MM.1S (cell line): ENCODE results near the gene RAB23.

Experiments
- DNase-seq: peaks from one replicate; pipeline ENCODE4 v3.0.0-alpha.2; 2015
- H2AFZ ChIP-seq: fragments of 300-600 bp; sonication (generic); 2 replicates; pipeline ENCODE4 v1.6.0; 2016; ENCODE audit warnings: antibody characterized with exemption, low read length
- H3F3A ChIP-seq: fragments of 300-600 bp; sonication (generic); 2 replicates; pipeline ENCODE4 v1.6.1; 2016; ENCODE audit warnings: mild to moderate bottlenecking, antibody characterized with exemption, low read length, moderate library complexity, mixed read lengths; ENCODE audit not compliant: insufficient read depth
- H3K27ac ChIP-seq: fragments of 300-600 bp; sonication (generic); 2 replicates; pipeline ENCODE4 v1.5.1; 2016; ENCODE audit warnings: mild to moderate bottlenecking, low read length
- H3K27me3 ChIP-seq: fragments of 300-600 bp; sonication (generic); replicated peaks from 2 replicates; pipeline ENCODE4 v1.6.0; 2016; ENCODE audit warnings: low read length; ENCODE audit not compliant: insufficient read depth
- H3K36me3 ChIP-seq: fragments of 300-600 bp; sonication (generic); replicated peaks from 2 replicates; pipeline ENCODE4 v1.6.1; 2016; ENCODE audit warnings: mild to moderate bottlenecking, low read length, mixed read lengths; ENCODE audit not compliant: insufficient read depth
- H3K4me1 ChIP-seq: fragments of 300-600 bp; sonication (generic); 2 replicates; pipeline ENCODE4 v1.6.1; 2016; ENCODE audit warnings: low read length, mixed read lengths
- H3K4me2 ChIP-seq: fragments of 300-600 bp; sonication (generic); 2 replicates; pipeline ENCODE4 v1.6.0; 2016; ENCODE audit warnings: low read depth, low read length
- H3K4me3 ChIP-seq: fragments of 300-600 bp; sonication (generic); 2 replicates; pipeline ENCODE4 v1.5.1; 2016; ENCODE audit warnings: low read length, mixed read lengths
- H3K79me2 ChIP-seq: fragments of 300-600 bp; sonication (generic); 2 replicates; pipeline ENCODE4 v1.6.1; 2016; ENCODE audit warnings: mixed run types, low read length, mixed read lengths
- H3K9ac ChIP-seq: fragments of 300-600 bp; sonication (generic); 2 replicates; pipeline ENCODE4 v1.6.1; 2016; ENCODE audit warnings: low read length, mixed read lengths
- H3K9me2 ChIP-seq: fragments of 300-600 bp; sonication (generic); replicated peaks from 2 replicates; pipeline ENCODE4 v1.6.1; 2016; ENCODE audit warnings: mild to moderate bottlenecking, low read length, mixed read lengths; ENCODE audit not compliant: insufficient read depth
- H3K9me3 ChIP-seq: fragments of 300-600 bp; sonication (generic); replicated peaks from 2 replicates; pipeline ENCODE4 v1.6.1; 2016; ENCODE audit warnings: mild to moderate bottlenecking, low read length, mixed read lengths; ENCODE audit not compliant: insufficient read depth
- H4K20me1 ChIP-seq: fragments of 300-600 bp; sonication (generic); 2 replicates; pipeline ENCODE4 v1.6.1; 2016; ENCODE audit warnings: mild to moderate bottlenecking, low read length, moderate library complexity, mixed read lengths; ENCODE audit not compliant: insufficient read depth
- EZH2 ChIP-seq: fragments of 300-600 bp; sonication (generic); optimal IDR thresholded peaks from 2 replicates; pipeline ENCODE3; 2017; ENCODE audit warnings: low read depth, mild to moderate bottlenecking, antibody characterized with exemption, low read length, mixed read lengths
- EZH2phosphoT487 ChIP-seq: fragments of 300-600 bp; sonication (generic); IDR thresholded peaks from 2 replicates; pipeline ENCODE4 v1.6.1; 2018; ENCODE audit warnings: antibody characterized with exemption, low read length
- TF ChIP-seq, protein P1 (sequence below): fragments of 300-600 bp; sonication (generic); IDR thresholded peaks from 2 replicates; pipeline ENCODE4 v1.5.1; 2016; ENCODE audit warnings: antibody characterized with exemption, low read length, mixed read lengths

The RAB23 gene

DNA sequence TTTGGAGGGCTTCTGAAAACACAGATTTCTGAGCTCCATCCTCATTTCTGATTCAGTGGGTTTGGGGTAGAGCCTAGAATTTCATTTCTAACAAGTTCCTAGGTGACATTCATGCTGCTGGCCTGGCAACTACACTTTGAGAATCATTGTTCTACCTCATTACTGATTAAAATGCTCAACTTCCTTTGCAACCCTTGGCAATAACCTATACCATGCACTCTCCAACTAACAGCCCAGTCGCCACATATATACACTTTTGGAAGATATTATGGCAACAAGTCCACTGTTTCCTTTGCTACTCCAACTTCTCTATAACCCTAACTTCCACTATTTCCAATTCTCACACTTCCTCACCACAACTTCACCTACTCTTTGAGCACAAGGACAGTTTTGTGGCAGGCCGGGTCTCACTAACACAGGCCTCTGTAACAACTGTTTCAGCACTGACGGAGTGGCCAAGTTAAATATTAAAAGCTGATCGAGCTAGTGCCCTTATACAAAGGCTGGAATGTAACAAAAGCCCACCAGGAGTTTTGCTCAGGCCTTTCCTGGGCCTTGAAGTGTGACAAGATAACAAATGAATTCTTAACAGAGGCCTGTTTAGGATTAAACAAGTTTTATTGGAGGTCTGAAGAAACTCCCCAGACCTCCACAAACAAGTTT, 32.1 kb upstream of the RAB23 start:
- no peaks in the 10 kb centered on the region for H3K27me3 ChIP-seq
- no peaks in the 10 kb centered on the region for H3K36me3 ChIP-seq
- no peak overlapping the region for H3K4me2 ChIP-seq
- no peaks in the 10 kb centered on the region for H3K9me3 ChIP-seq
- H3K79me2 ChIP-seq: no peaks in the 10 kb centered on the region
- H3K9me2 ChIP-seq: no peaks in the 10 kb centered on the region
- no peak overlapping the region for H3K4me3 ChIP-seq
- no peak overlapping the region for H2AFZ ChIP-seq
- TF ChIP-seq EZH2phosphoT487 (no peak), EZH2 (no peak)
- TF ChIP-seq, protein P1, sequence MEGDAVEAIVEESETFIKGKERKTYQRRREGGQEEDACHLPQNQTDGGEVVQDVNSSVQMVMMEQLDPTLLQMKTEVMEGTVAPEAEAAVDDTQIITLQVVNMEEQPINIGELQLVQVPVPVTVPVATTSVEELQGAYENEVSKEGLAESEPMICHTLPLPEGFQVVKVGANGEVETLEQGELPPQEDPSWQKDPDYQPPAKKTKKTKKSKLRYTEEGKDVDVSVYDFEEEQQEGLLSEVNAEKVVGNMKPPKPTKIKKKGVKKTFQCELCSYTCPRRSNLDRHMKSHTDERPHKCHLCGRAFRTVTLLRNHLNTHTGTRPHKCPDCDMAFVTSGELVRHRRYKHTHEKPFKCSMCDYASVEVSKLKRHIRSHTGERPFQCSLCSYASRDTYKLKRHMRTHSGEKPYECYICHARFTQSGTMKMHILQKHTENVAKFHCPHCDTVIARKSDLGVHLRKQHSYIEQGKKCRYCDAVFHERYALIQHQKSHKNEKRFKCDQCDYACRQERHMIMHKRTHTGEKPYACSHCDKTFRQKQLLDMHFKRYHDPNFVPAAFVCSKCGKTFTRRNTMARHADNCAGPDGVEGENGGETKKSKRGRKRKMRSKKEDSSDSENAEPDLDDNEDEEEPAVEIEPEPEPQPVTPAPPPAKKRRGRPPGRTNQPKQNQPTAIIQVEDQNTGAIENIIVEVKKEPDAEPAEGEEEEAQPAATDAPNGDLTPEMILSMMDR: no peak
- no peaks in the 10 kb centered on the region for H3F3A ChIP-seq
- H3K9ac ChIP-seq: no peak overlapping the region
- H3K4me1 ChIP-seq: 0 out of 2 replicates have a peak, but pooled peaks cover 4% of the 10 kb centered on the region
- DNase-seq: no peak
- H3K27ac ChIP-seq: no peak overlapping the region
- H4K20me1 ChIP-seq: no peaks in the 10 kb centered on the region

- no peaks in the 10 kb centered on the region for H3K36me3 ChIP-seq
- 0 out of 2 replicates have a peak, but pooled peaks cover 4% of the 10 kb centered on the region for H3K4me1 ChIP-seq
- H4K20me1 ChIP-seq: no peaks in the 10 kb centered on the region
- no peak overlapping the region for H3K4me3 ChIP-seq
- H3K9ac ChIP-seq: no peak overlapping the region
- no peaks in the 10 kb centered on the region for H3K9me3 ChIP-seq
- DNase-seq: no peak
- TF ChIP-seq EZH2phosphoT487: no peak
- H3K9me2 ChIP-seq: no peaks in the 10 kb centered on the region
- H3K27ac ChIP-seq: no peak overlapping the region
- no peaks in the 10 kb centered on the region for H3K27me3 ChIP-seq
- H2AFZ ChIP-seq: no peak overlapping the region
- H3K79me2 ChIP-seq: no peaks in the 10 kb centered on the region
- no peaks in the 10 kb centered on the region for H3F3A ChIP-seq
- H3K4me2 ChIP-seq: no peak overlapping the region
These were observed 30.9 kb upstream of the RAB23 start for GRCh38 chr6:57252975-57253374.

DNA sequence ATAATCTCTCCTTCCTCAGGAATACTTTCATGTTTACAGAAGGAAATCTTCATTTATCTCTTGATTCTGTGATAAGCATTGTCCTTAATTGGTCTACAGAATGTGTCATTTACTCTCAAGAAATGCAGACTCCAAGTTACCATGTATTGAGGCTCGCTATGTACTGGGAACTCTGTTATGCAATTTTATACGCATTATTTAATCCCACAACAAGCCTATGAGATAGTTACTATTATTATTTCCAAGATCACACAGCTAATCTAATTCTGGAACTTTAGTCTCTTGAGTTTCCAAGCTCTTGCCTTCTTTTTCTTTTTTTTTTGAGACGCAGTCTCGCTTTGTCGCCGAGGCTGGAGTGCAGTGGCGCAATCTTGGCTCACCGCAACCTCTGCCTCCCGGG, 30.0 kb upstream of the RAB23 start:
- Histone ChIP-seq H4K20me1 (no peaks in the 10 kb centered on the region), H3K9me2 (no peaks in the 10 kb centered on the region), H3K9me3 (no peaks in the 10 kb centered on the region), H3K4me2 (no peak overlapping the region), H2AFZ (no peak overlapping the region), H3K27ac (no peak overlapping the region), H3K79me2 (no peaks in the 10 kb centered on the region), H3K36me3 (no peaks in the 10 kb centered on the region), H3K4me1 (no peaks in the 10 kb centered on the region), H3K27me3 (no peaks in the 10 kb centered on the region), H3F3A (no peaks in the 10 kb centered on the region), H3K9ac (no peak overlapping the region), H3K4me3 (no peak overlapping the region)
- TF ChIP-seq, protein P1: no peak
- TF ChIP-seq EZH2: no peak
- no peak for TF ChIP-seq EZH2phosphoT487
- DNase-seq: no peak

DNA sequence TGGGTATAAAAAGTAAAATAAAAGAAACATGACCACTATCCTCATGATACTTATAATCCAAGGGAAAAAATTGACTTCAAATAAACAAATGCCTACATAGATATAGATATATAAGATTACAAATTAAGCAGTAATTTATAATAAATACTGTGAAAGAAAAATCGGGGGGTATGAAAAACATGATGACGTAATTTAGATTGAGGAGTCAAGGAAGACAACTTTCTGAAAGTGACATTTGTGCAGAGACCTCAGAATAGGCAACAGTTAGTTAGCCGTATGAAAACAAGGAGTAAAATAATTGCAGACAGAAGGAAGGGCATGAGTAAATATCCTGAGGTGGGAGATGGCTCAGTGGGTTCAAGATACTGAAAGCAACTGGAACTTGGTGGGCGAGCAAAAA, 28.2 kb upstream of the RAB23 start:
- Histone ChIP-seq H2AFZ (no peak overlapping the region), H3K36me3 (no peaks in the 10 kb centered on the region), H3K9me2 (no peaks in the 10 kb centered on the region), H3K27me3 (no peaks in the 10 kb centered on the region), H3K4me3 (no peak overlapping the region), H3K4me1 (no peaks in the 10 kb centered on the region), H3F3A (no peaks in the 10 kb centered on the region), H3K9ac (no peak overlapping the region), H3K79me2 (no peaks in the 10 kb centered on the region), H3K4me2 (no peak overlapping the region), H3K27ac (no peak overlapping the region), H4K20me1 (no peaks in the 10 kb centered on the region), H3K9me3 (no peaks in the 10 kb centered on the region)
- TF ChIP-seq, protein P1: no peak
- TF ChIP-seq EZH2 (no peak), EZH2phosphoT487 (no peak)
- no peak for DNase-seq
